ENCODE data around the gene NAGLU.

Gene NAGLU

GRCh38 chr17:42536048-42536371, at the start of gene NAGLU:
Gene NAGLU (plus strand): TSS chr17:42536241. CDS start chr17:42536273, 32 bp downstream.
- peak; percentile 88 for DNase-seq

- DNase-seq, result no peak
Measured at GRCh38 chr17:42488032-42488431, 48.0 kb upstream of the NAGLU start.

GRCh38 chr17:42493319-42493718, 42.7 kb upstream of the NAGLU start:
- DNase-seq, result no peak

- no peak for DNase-seq
Measured at GRCh38 chr17:42494673-42495072, 41.4 kb upstream of the NAGLU start.

- no peak for DNase-seq
Measured at GRCh38 chr17:42498828-42499227, 37.2 kb upstream of the NAGLU start.

GRCh38 chr17:42502091-42502490, 34.0 kb upstream of the NAGLU start:
- no peak for DNase-seq

- DNase-seq, result no peak
Measured at GRCh38 chr17:42502926-42503325, 33.1 kb upstream of the NAGLU start.

- no peak for DNase-seq
Measured at GRCh38 chr17:42507671-42508070, 28.4 kb upstream of the NAGLU start.

- no peak for DNase-seq
Measured at GRCh38 chr17:42508426-42509165, 27.4 kb upstream of the NAGLU start.

- DNase-seq, result no peak
Measured at GRCh38 chr17:42509409-42509808, 26.6 kb upstream of the NAGLU start.

- DNase-seq, result no peak
Measured at GRCh38 chr17:42509841-42510240, 26.2 kb upstream of the NAGLU start.

GRCh38 chr17:42512246-42512645, 23.8 kb upstream of the NAGLU start:
- no peak for DNase-seq

- no peak for DNase-seq
Measured at GRCh38 chr17:42512733-42513251, 23.2 kb upstream of the NAGLU start.

- DNase-seq, result no peak
Measured at GRCh38 chr17:42513686-42514085, 22.4 kb upstream of the NAGLU start.

GRCh38 chr17:42514279-42514678, 21.8 kb upstream of the NAGLU start:
- no peak for DNase-seq

- DNase-seq, result no peak
Measured at GRCh38 chr17:42514867-42515266, 21.2 kb upstream of the NAGLU start.

GRCh38 chr17:42517516-42517915, 18.5 kb upstream of the NAGLU start:
- peak; percentile 77 for DNase-seq

- no peak for DNase-seq
Measured at GRCh38 chr17:42518046-42518754, 17.8 kb upstream of the NAGLU start.

- no peak for DNase-seq
Measured at GRCh38 chr17:42518755-42519545, 17.1 kb upstream of the NAGLU start.

GRCh38 chr17:42519546-42520491, 16.2 kb upstream of the NAGLU start:
- no peak for DNase-seq

GRCh38 chr17:42520540-42520951, 15.5 kb upstream of the NAGLU start:
- peak; percentile 24 for DNase-seq

GRCh38 chr17:42521036-42521435, 15.0 kb upstream of the NAGLU start:
- DNase-seq, result peak; percentile 40
